Measurements from ENCODE around the gene WWOX.

DNA sequence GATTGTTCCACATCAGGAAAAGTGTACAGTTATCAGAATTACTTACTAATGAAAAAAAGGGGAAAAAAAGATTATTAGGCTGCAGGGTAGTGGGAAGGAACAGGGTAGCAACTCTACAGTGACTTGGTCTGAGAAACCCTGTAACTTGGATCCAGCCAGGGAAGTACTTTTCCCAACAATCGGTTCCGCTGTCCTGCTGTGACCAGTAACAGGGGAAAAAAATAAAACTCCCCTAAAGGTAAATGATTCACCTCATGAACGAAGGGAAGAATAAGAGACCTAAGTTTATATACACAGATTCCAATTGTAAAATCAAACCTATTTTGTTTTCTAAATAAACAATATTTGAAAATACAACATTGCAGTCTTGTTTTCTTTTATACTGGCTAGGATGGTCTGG lies 189.9 kb downstream of the WWOX start:
- TF ChIP-seq EZH2 (IDR thresholded peaks at IDR 0.05; ENCODE audit: borderline replicate concordance, low read length): no peak
- TF ChIP-seq, protein P1, sequence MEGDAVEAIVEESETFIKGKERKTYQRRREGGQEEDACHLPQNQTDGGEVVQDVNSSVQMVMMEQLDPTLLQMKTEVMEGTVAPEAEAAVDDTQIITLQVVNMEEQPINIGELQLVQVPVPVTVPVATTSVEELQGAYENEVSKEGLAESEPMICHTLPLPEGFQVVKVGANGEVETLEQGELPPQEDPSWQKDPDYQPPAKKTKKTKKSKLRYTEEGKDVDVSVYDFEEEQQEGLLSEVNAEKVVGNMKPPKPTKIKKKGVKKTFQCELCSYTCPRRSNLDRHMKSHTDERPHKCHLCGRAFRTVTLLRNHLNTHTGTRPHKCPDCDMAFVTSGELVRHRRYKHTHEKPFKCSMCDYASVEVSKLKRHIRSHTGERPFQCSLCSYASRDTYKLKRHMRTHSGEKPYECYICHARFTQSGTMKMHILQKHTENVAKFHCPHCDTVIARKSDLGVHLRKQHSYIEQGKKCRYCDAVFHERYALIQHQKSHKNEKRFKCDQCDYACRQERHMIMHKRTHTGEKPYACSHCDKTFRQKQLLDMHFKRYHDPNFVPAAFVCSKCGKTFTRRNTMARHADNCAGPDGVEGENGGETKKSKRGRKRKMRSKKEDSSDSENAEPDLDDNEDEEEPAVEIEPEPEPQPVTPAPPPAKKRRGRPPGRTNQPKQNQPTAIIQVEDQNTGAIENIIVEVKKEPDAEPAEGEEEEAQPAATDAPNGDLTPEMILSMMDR (conservative IDR thresholded peaks at IDR 0.05 in 1 of 2, IDR thresholded peaks at IDR 0.05 in 1 of 2; ENCODE audit: extremely low read depth in 1 of 2, insufficient read depth in 1 of 2, low read depth in 1 of 2, low read length in 2 of 2): no peak

All from mammary epithelial cell (primary cell).